ENCODE measurements around the gene PNPLA5. TPM values are rescaled to one million over a fixed set of nuclear protein-coding genes. Genes with fewer than 3 reads are reported as not detected.

The PNPLA5 gene
- polyA plus RNA-seq, 3 donors = not detected

GRCh38 chr22:43848366-43849171 is 43.2 kb downstream of the PNPLA5 start:
- WGBS, 3 donors = 39 to 58% (median 52%) methylated on average over 16 of the region's 16 CpGs
- no peak overlapping the region for H3K27ac ChIP-seq (ENCODE audit: low read depth, low read length)

- WGBS, 3 donors = 83 to 89% (median 85%) methylated on average over 14 of the region's 14 CpGs
- H3K27ac ChIP-seq (ENCODE audit: low read depth, low read length) = no peak overlapping the region
These were observed 44.2 kb downstream of the PNPLA5 start for GRCh38 chr22:43847376-43848289.

GRCh38 chr22:43846966-43847365 is 44.8 kb downstream of the PNPLA5 start:
- 57 to 82% (median 68%) methylated on average over 11 of the region's 11 CpGs for WGBS, 3 donors
- H3K27ac ChIP-seq (ENCODE audit: low read depth, low read length) = no peak overlapping the region

- H3K27ac ChIP-seq (ENCODE audit: low read depth, low read length) = no peak overlapping the region
- WGBS, 3 donors = 75 to 80% (median 78%) methylated on average over 11 of the region's 11 CpGs
These were observed 45.8 kb downstream of the PNPLA5 start for GRCh38 chr22:43845981-43846380.

- 78 to 85% (median 84%) methylated on average over 29 to 31 of the region's 31 CpGs for WGBS, 3 donors
- no peak overlapping the region for H3K27ac ChIP-seq (ENCODE audit: low read depth, low read length)
These were observed 47.0 kb downstream of the PNPLA5 start for GRCh38 chr22:43844560-43845545.

GRCh38 chr22:43843783-43844530 is 47.9 kb downstream of the PNPLA5 start:
- 79 to 84% (median 82%) methylated on average over 20 to 21 of the region's 21 CpGs for WGBS, 3 donors
- no peak overlapping the region for H3K27ac ChIP-seq (ENCODE audit: low read depth, low read length)

GRCh38 chr22:43841742-43842141 is 50.1 kb downstream of the PNPLA5 start:
- no peak overlapping the region for H3K27ac ChIP-seq (ENCODE audit: low read depth, low read length)
- 88 to 89% (median 88%) methylated on average over 21 of the region's 21 CpGs for WGBS, 3 donors

- no peak overlapping the region for H3K27ac ChIP-seq (ENCODE audit: low read depth, low read length)
- WGBS, 3 donors = 84 to 89% (median 85%) methylated on average over 16 of the region's 16 CpGs
These were observed 51.0 kb downstream of the PNPLA5 start for GRCh38 chr22:43840851-43841250.

- H3K27ac ChIP-seq (ENCODE audit: low read depth, low read length) = no peak overlapping the region
- WGBS, 3 donors = 85 to 88% (median 85%) methylated on average over 13 of the region's 13 CpGs
These were observed 51.4 kb downstream of the PNPLA5 start for GRCh38 chr22:43840431-43840830.

- H3K27ac ChIP-seq (ENCODE audit: low read depth, low read length) = no peak overlapping the region
- WGBS, 3 donors = 52 to 59% (median 52%) methylated on average over 8 of the region's 8 CpGs
These were observed 52.0 kb downstream of the PNPLA5 start for GRCh38 chr22:43839781-43840180.

GRCh38 chr22:43838571-43839307 is 53.1 kb downstream of the PNPLA5 start:
- H3K27ac ChIP-seq (ENCODE audit: low read depth, low read length) = no peak overlapping the region
- 90 to 93% (median 91%) methylated on average over 25 of the region's 25 CpGs for WGBS, 3 donors

- no peak overlapping the region for H3K27ac ChIP-seq (ENCODE audit: low read depth, low read length)
- WGBS, 3 donors = 83 to 87% (median 84%) methylated on average over 9 to 10 of the region's 10 CpGs
These were observed 53.7 kb downstream of the PNPLA5 start for GRCh38 chr22:43838161-43838560.

GRCh38 chr22:43837666-43838065 is 54.1 kb downstream of the PNPLA5 start:
- no peak overlapping the region for H3K27ac ChIP-seq (ENCODE audit: low read depth, low read length)
- WGBS, 3 donors = 68 to 78% (median 77%) methylated on average over 9 of the region's 9 CpGs

GRCh38 chr22:43835736-43836135 is 56.1 kb downstream of the PNPLA5 start:
- 84 to 88% (median 86%) methylated on average over 13 of the region's 13 CpGs for WGBS, 3 donors

GRCh38 chr22:43835166-43835565 is 56.6 kb downstream of the PNPLA5 start:
- 61 to 69% (median 66%) methylated on average over 11 to 12 of the region's 12 CpGs for WGBS, 3 donors
- H3K27ac ChIP-seq (ENCODE audit: low read depth, low read length) = no peak overlapping the region

More at GRCh38 chr22:43835736-43836135, 56.1 kb downstream of the PNPLA5 start:
- H3K27ac ChIP-seq (ENCODE audit: low read depth, low read length) = no peak overlapping the region

- WGBS, 3 donors = 66 to 73% (median 71%) methylated on average over 32 to 36 of the region's 36 CpGs
- no peak overlapping the region for H3K27ac ChIP-seq (ENCODE audit: low read depth, low read length)
These were observed 58.2 kb downstream of the PNPLA5 start for GRCh38 chr22:43833286-43834240.
